K562 (cell line): Measurements from ENCODE around the gene CCR8. TPM values are rescaled to one million over a fixed set of nuclear protein-coding genes. Genes with fewer than 3 reads are reported as not detected.

Experiments
- ATAC-seq: fragments of 200-7000 bp; cut with Tn5 transposase; 3 replicates; pipeline ENCODE4 v1.9.1; 2020; ENCODE audit warnings: moderate library complexity
- BruUV-seq: library from RNA; stranded (reverse); fragments of 400-500 nt; replicated peaks from 2 replicates; lab custom pipeline; 2021; lab: Mats Ljungman, UMichigan
- CTCF ChIA-PET: fragments of 300-600 bp; formaldehyde crosslinking; extraction: SDS; loops from one replicate; lab custom pipeline; 2021; ENCODE audit warnings: low intra/inter-chr PET ratio; lab: Yijun Ruan, JAX
- POLR2A ChIA-PET: fragments of 300-600, 350-650 bp; sonication (Branson Sonifier 250); formaldehyde crosslinking; extraction: SDS; loops from one replicate; lab custom pipeline; 2021; ENCODE audit warnings: antibody characterized with exemption, inconsistent platforms; lab: Yijun Ruan, JAX
- DNase-seq, 4 experiments: peaks; one replicate each; pipeline versions ENCODE4 v3.0.0 to v3.0.0-alpha.2; 2011 to 2018; ENCODE audit warnings: low spot score in 3 of 4, mixed read lengths in 3 of 4; ENCODE audit errors: extremely low read depth in 1 of 4
- FAIRE-seq: peaks from 2 replicates; lab custom pipeline; 2011; peaks lifted over from hg19 to GRCh38; lab: Jason Lieb, UNC
- H2AFZ ChIP-seq: 2 replicates; pipeline ENCODE4 v1.6.0; 2011; ENCODE audit warnings: low read depth, low read length, control low read depth, inconsistent platforms
- H3K27ac ChIP-seq: fragments of 200-600 bp; 3 replicates; pipeline ENCODE4 v1.8.0; 2011; ENCODE audit warnings: low read depth, mild to moderate bottlenecking, control low read depth, inconsistent platforms, low read length, moderate library complexity, mixed read lengths; ENCODE audit errors: extremely low read depth
- H3K27me3 ChIP-seq, 2 experiments: fragments of 300-600 bp in 1 of 2; 2 replicates in 1 of 2; 3 replicates in 1 of 2; pipeline versions ENCODE4 v1.6.0 to v1.8.0; 2011; ENCODE audit warnings: inconsistent platforms in 2 of 2, low read length in 2 of 2, mild to moderate bottlenecking in 1 of 2, mixed read lengths in 1 of 2, moderate library complexity in 1 of 2; ENCODE audit not compliant: control insufficient read depth in 2 of 2, insufficient read depth in 2 of 2
- H3K36me3 ChIP-seq: fragments of 300-600 bp; 3 replicates; pipeline ENCODE4 v1.8.0; 2011; ENCODE audit warnings: mild to moderate bottlenecking, low read length, inconsistent platforms; ENCODE audit not compliant: control insufficient read depth, insufficient read depth
- H3K4me1 ChIP-seq, 2 experiments: fragments of 200-600 bp in 1 of 2; replicated peaks in 1 of 2; 2 replicates in 1 of 2; 3 replicates in 1 of 2; pipeline versions ENCODE4 v1.5.1 to v1.8.0; 2011; ENCODE audit warnings: inconsistent platforms in 2 of 2, low read length in 2 of 2, mild to moderate bottlenecking in 1 of 2, mixed read lengths in 1 of 2, moderate library complexity in 1 of 2; ENCODE audit not compliant: control insufficient read depth in 2 of 2, insufficient read depth in 2 of 2
- H3K4me2 ChIP-seq: 2 replicates; pipeline ENCODE4 v1.6.1; 2011; ENCODE audit warnings: low read length, control low read depth, inconsistent platforms, mixed read lengths; ENCODE audit not compliant: insufficient read depth
- H3K4me3 ChIP-seq: fragments of 200-600 bp; sonication (generic), shearing (Covaris generic); 2 replicates; pipeline ENCODE4 v1.5.1; 2016; ENCODE audit warnings: control low read depth, inconsistent platforms
- H3K79me2 ChIP-seq: fragments of 200-600 bp; 3 replicates; pipeline ENCODE4 v1.8.0; 2011; ENCODE audit warnings: low read length, inconsistent platforms; ENCODE audit not compliant: control insufficient read depth, insufficient read depth
- H3K9ac ChIP-seq, 2 experiments: 2 replicates each; pipeline versions ENCODE4 v1.6.0 to v1.6.1; 2011; ENCODE audit warnings: low read depth in 2 of 2, low read length in 2 of 2, control low read depth in 1 of 2, inconsistent platforms in 1 of 2, mild to moderate bottlenecking in 1 of 2, mixed read lengths in 1 of 2; ENCODE audit not compliant: insufficient read depth in 1 of 2
- H3K9me1 ChIP-seq: one replicate; pipeline ENCODE4 v1.6.0; 2011; ENCODE audit warnings: inconsistent platforms, mild to moderate bottlenecking, low read length, moderate library complexity; ENCODE audit not compliant: control insufficient read depth, insufficient read depth
- H3K9me3 ChIP-seq: replicated peaks from 2 replicates; pipeline ENCODE4 v1.5.1; 2011; ENCODE audit warnings: low read depth, low read length, inconsistent platforms; ENCODE audit not compliant: control insufficient read depth, insufficient read depth
- H4K20me1 ChIP-seq: replicated peaks from 2 replicates; pipeline ENCODE4 v1.6.1; 2011; ENCODE audit warnings: low read length, inconsistent platforms, mixed read lengths; ENCODE audit not compliant: control insufficient read depth, insufficient read depth
- FOXA1 ChIP-seq: fragments of 450-650 bp; IDR thresholded peaks from 2 replicates; pipeline ENCODE4 v1.6.1; 2016; ENCODE audit warnings: mild to moderate bottlenecking, borderline replicate concordance
- PPARD ChIP-seq: fragments of 250-450 bp; sonication (Bioruptor Pico); IDR thresholded peaks from 2 replicates; pipeline ENCODE4 v1.8.0; 2022; ENCODE audit warnings: inconsistent platforms, mild to moderate bottlenecking, moderate library complexity
- ZBTB12 ChIP-seq: fragments of 250-450 bp; sonication (Bioruptor Pico); IDR thresholded peaks from 2 replicates; pipeline ENCODE4 v1.4.0; 2020
- ZNF318 ChIP-seq, 2 experiments: fragments of 450-650 bp; IDR thresholded peaks; 2 replicates each; pipeline ENCODE4 v1.6.1; 2016; ENCODE audit warnings: mild to moderate bottlenecking in 2 of 2, borderline replicate concordance in 1 of 2, low read depth in 1 of 2, moderate library complexity in 1 of 2
- ZNF76 ChIP-seq: fragments of 250-450 bp; sonication (Bioruptor Pico); IDR thresholded peaks from 2 replicates; pipeline ENCODE4 v1.4.0; 2020; ENCODE audit warnings: mild to moderate bottlenecking, moderate library complexity, borderline replicate concordance
- in situ Hi-C: fragments of 300-500 bp; cut with MboI; formaldehyde crosslinking; loops from 4 replicates; pipeline ENCODE4 v1.15.0; 2018; ENCODE audit warnings: inconsistent platforms, mixed read lengths
- intact Hi-C: fragments of 100-400 bp; cut with micrococcal nuclease; formaldehyde crosslinking; loops from 2 replicates; pipeline ENCODE4 v1.14.2; 2022
- polyA plus RNA-seq, 8 experiments: library from polyadenylated mRNA; depleted of rRNA in 4 of 8; stranded (reverse) in 5 of 8; unstranded in 3 of 8; fragments of >200 nt; fragmentation: Nextera tagmentation in 2 of 8; fragmentation: Illumina TruSeq in 1 of 8; extraction: Ambion mirVana in 2 of 8; extraction: Trizol in 1 of 8; gene quantifications; 2 replicates each; pipeline versions ENCODE4 v1.2.1 to v1.2.3, GENCODE V29; 2011 to 2014; ENCODE audit warnings: inconsistent platforms in 1 of 8, missing spikeins in 1 of 8
- total RNA-seq, 7 experiments: library from RNA; depleted of rRNA in 6 of 7; stranded (reverse); fragments of >200 nt in 6 of 7; fragmentation: Illumina TruSeq in 2 of 7; extraction: Trizol in 2 of 7; gene quantifications; 2 replicates each; pipeline versions ENCODE4 v1.2.1 to v1.2.3, GENCODE V29; 2011 to 2021; ENCODE audit warnings: low replicate concordance in 1 of 7
- TF ChIP-seq, protein P1 (sequence below): sonication (generic); formaldehyde crosslinking; IDR thresholded peaks from 2 replicates; pipeline ENCODE4 v1.8.1; 2023; ENCODE audit warnings: mild to moderate bottlenecking, missing genetic modification reagents

CCR8 gene
- total and polyA plus RNA-seq, 9 of the 15 experiments (the other 6 are each of a cell fraction or from before 2014, with no cell fraction given) = not detected

GRCh38 chr3:39322209-39322715, 7.2 kb upstream of the CCR8 start (continued):
- TF ChIP-seq ZBTB12 (CRISPR knock-in tag) (peak; percentile 76), ZNF76 (CRISPR knock-in tag) (peak; percentile 81; the same call in 1 of the 2 replicates), PPARD (peak; percentile 43; the same call in 1 of the 2 replicates)

DNA sequence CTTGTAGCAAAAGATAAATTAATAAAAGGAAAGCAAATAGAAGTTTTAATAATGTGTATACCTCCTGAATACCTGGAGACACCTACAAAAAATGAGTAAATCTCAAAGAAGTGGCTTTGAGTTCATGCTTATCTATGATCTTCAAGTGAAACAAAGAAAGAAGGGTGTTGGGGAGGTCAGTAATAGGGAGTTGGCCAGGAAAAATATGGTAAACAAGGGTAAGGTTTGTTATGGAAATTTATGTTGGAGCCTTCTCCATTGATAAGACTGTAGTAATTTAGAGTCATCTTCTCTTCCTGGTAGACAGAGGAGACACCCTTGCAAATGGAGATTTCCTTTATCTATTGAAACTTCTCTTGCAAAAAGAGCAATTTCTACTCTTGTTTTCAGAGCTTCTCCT, 6.6 kb upstream of the CCR8 start:
- Histone ChIP-seq H3K79me2 (no peaks in the 10 kb centered on the region), H3K4me3 (no peak overlapping the region), H3K27me3 (0 out of 5 replicates have a peak, but pooled peaks cover 0 to 3% of the 10 kb centered on the region in 2 experiments), H3K36me3 (no peaks in the 10 kb centered on the region), H3K9me3 (no peaks in the 10 kb centered on the region), H3K4me1 (peaks cover 0 to 20% of the 10 kb centered on the region in 2 experiments; a peak in 3 of 5 replicates), H4K20me1 (no peaks in the 10 kb centered on the region), H2AFZ (peak overlapping the region; percentile 43), H3K4me2 (no peak overlapping the region), H3K9me1 (no peaks in the 10 kb centered on the region), H3K9ac (no peak overlapping the region), H3K27ac (no peak overlapping the region)
- no peak; the same call in 2 of the 3 replicates for ATAC-seq
- DNase-seq = no peak
- FAIRE-seq = no peak
- no TSS peak for BruUV-seq
- in situ Hi-C loops = no loop called here
- CTCF ChIA-PET = no interaction called here
- POLR2A ChIA-PET = no interaction called here
- intact Hi-C loops = no loop called here
- TF ChIP-seq, protein P1, sequence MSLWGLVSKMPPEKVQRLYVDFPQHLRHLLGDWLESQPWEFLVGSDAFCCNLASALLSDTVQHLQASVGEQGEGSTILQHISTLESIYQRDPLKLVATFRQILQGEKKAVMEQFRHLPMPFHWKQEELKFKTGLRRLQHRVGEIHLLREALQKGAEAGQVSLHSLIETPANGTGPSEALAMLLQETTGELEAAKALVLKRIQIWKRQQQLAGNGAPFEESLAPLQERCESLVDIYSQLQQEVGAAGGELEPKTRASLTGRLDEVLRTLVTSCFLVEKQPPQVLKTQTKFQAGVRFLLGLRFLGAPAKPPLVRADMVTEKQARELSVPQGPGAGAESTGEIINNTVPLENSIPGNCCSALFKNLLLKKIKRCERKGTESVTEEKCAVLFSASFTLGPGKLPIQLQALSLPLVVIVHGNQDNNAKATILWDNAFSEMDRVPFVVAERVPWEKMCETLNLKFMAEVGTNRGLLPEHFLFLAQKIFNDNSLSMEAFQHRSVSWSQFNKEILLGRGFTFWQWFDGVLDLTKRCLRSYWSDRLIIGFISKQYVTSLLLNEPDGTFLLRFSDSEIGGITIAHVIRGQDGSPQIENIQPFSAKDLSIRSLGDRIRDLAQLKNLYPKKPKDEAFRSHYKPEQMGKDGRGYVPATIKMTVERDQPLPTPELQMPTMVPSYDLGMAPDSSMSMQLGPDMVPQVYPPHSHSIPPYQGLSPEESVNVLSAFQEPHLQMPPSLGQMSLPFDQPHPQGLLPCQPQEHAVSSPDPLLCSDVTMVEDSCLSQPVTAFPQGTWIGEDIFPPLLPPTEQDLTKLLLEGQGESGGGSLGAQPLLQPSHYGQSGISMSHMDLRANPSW (CRISPR knock-in tag) = no peak
- TF ChIP-seq ZBTB12 (CRISPR knock-in tag) = no peak
- TF ChIP-seq ZNF318 (IDR thresholded peaks at IDR 0.05; ENCODE audit: borderline replicate concordance in 1 of 2, low read depth in 1 of 2) = no peak
- no peak for TF ChIP-seq FOXA1
